Stimulated activated naive CD8-positive, alpha-beta T cell treated with anti-CD3 and anti-CD28 coated beads, Interleukin-15, amount 100 ng/mL, for 72 hours (primary cell): ENCODE data around the gene ZNF22.

Experiments used
- ATAC-seq: fragments of 150-1000 bp; cut with Tn5 transposase; 2 replicates; pipeline ENCODE4 v1.10.0; 2021; ENCODE audit warnings: mild to moderate bottlenecking, moderate library complexity
- DNase-seq, 2 donors: peaks; one replicate each; pipeline ENCODE4 v3.0.0; 2021 to 2022
- H3K27ac Mint-ChIP-seq, 2 donors: one replicate each; pipeline ENCODE4 v1.8.0; 2022; ENCODE audit warnings: mild to moderate bottlenecking in 2 of 2, mixed read lengths in 2 of 2, moderate library complexity in 2 of 2
- H3K27me3 Mint-ChIP-seq: one replicate; pipeline ENCODE4 v1.8.0; 2022; ENCODE audit warnings: mixed read lengths
- H3K4me1 Mint-ChIP-seq: one replicate; pipeline ENCODE4 v1.8.0; 2022; ENCODE audit warnings: mild to moderate bottlenecking, mixed read lengths
- H3K4me3 Mint-ChIP-seq, 2 donors: one replicate each; pipeline ENCODE4 v1.8.0; 2022; ENCODE audit warnings: mild to moderate bottlenecking in 2 of 2, mixed read lengths in 2 of 2, moderate library complexity in 1 of 2
- H3K9me3 Mint-ChIP-seq, 2 donors: one replicate each; pipeline ENCODE4 v1.8.0; 2022; ENCODE audit warnings: mixed read lengths in 2 of 2

ZNF22 gene

GRCh38 chr10:44961230-44961571 lies 39.5 kb upstream of the ZNF22 start:
- no peak for ATAC-seq
- no peak for DNase-seq
- no peak overlapping the region for H3K4me3 Mint-ChIP-seq
- H3K27me3 Mint-ChIP-seq = peaks cover 8% of the 10 kb centered on the region
- no peak overlapping the region for H3K27ac Mint-ChIP-seq
- peaks cover 58% of the 10 kb centered on the region for H3K4me1 Mint-ChIP-seq
- H3K9me3 Mint-ChIP-seq = no peaks in the 10 kb centered on the region

- Mint-ChIP-seq H3K4me1 (peaks cover 57% of the 10 kb centered on the region), H3K27me3 (peaks cover 8% of the 10 kb centered on the region), H3K9me3 (no peaks in the 10 kb centered on the region), H3K27ac (no peak overlapping the region), H3K4me3 (no peak overlapping the region)
- ATAC-seq (no peak), DNase-seq (no peak)
Observed at GRCh38 chr10:44961931-44962750, 38.6 kb upstream of the ZNF22 start.

- Mint-ChIP-seq H3K9me3 (no peaks in the 10 kb centered on the region), H3K4me3 (no peak overlapping the region), H3K27me3 (peaks cover 8% of the 10 kb centered on the region), H3K27ac (peak overlapping the region in 1 of 2 donors; percentile 73), H3K4me1 (peaks cover 57% of the 10 kb centered on the region)
- DNase-seq (no peak), ATAC-seq (no peak)
Observed at GRCh38 chr10:44962870-44963738, 37.6 kb upstream of the ZNF22 start.

GRCh38 chr10:44963772-44964633 lies 36.7 kb upstream of the ZNF22 start:
- no peak overlapping the region for H3K4me3 Mint-ChIP-seq
- H3K9me3 Mint-ChIP-seq = no peaks in the 10 kb centered on the region
- no peak for ATAC-seq
- no peak for DNase-seq
- peak overlapping the region in 1 of 2 donors; percentile 37 for H3K27ac Mint-ChIP-seq
- H3K27me3 Mint-ChIP-seq = peaks cover 8% of the 10 kb centered on the region
- peaks cover 59% of the 10 kb centered on the region for H3K4me1 Mint-ChIP-seq

- peaks cover 61% of the 10 kb centered on the region for H3K4me1 Mint-ChIP-seq
- H3K27ac Mint-ChIP-seq = no peak overlapping the region
- peaks cover 8% of the 10 kb centered on the region for H3K27me3 Mint-ChIP-seq
- no peak overlapping the region for H3K4me3 Mint-ChIP-seq
- DNase-seq (no peak), ATAC-seq (no peak)
- H3K9me3 Mint-ChIP-seq = no peaks in the 10 kb centered on the region
Observed at GRCh38 chr10:44965104-44965503, 35.6 kb upstream of the ZNF22 start.

- peak; percentile 62 for ATAC-seq
- peak overlapping the region in 1 of 2 donors; percentile 70 for H3K27ac Mint-ChIP-seq
Observed at GRCh38 chr10:44965651-44966097, 35.0 kb upstream of the ZNF22 start.

GRCh38 chr10:44966129-44966815 lies 34.5 kb upstream of the ZNF22 start:
- Mint-ChIP-seq H3K27ac (peak overlapping the region in 1 of 2 donors; percentile 65), H3K9me3 (no peaks in the 10 kb centered on the region), H3K4me1 (peaks cover 53% of the 10 kb centered on the region), H3K4me3 (peak overlapping the region; percentile 49 to 61), H3K27me3 (no peaks in the 10 kb centered on the region)
- ATAC-seq (no peak), DNase-seq (no peak)

More at GRCh38 chr10:44965651-44966097, 35.0 kb upstream of the ZNF22 start:
- peak in 1 of 2 donors; percentile 27 for DNase-seq
- Mint-ChIP-seq H3K4me1 (peaks cover 55% of the 10 kb centered on the region), H3K9me3 (no peaks in the 10 kb centered on the region), H3K27me3 (peaks cover 2% of the 10 kb centered on the region), H3K4me3 (peak overlapping the region; percentile 49 to 61)

GRCh38 chr10:44966816-44967509 lies 33.8 kb upstream of the ZNF22 start:
- no peak for DNase-seq
- Mint-ChIP-seq H3K27me3 (no peaks in the 10 kb centered on the region), H3K27ac (no peak overlapping the region), H3K4me1 (peaks cover 53% of the 10 kb centered on the region), H3K9me3 (no peaks in the 10 kb centered on the region), H3K4me3 (no peak overlapping the region)
- no peak for ATAC-seq

- ATAC-seq (peak; percentile 17), DNase-seq (no peak)
- H3K27ac Mint-ChIP-seq = peak overlapping the region; percentile 44 to 74
- no peaks in the 10 kb centered on the region for H3K27me3 Mint-ChIP-seq
- peaks cover 52% of the 10 kb centered on the region for H3K4me1 Mint-ChIP-seq
- H3K4me3 Mint-ChIP-seq = peak overlapping the region; percentile 27 to 46
- H3K9me3 Mint-ChIP-seq = no peaks in the 10 kb centered on the region
Observed at GRCh38 chr10:44967616-44968015, 33.1 kb upstream of the ZNF22 start.

GRCh38 chr10:44968091-44968490 lies 32.6 kb upstream of the ZNF22 start:
- peaks cover 52% of the 10 kb centered on the region for H3K4me1 Mint-ChIP-seq
- H3K27ac Mint-ChIP-seq = peak overlapping the region in 1 of 2 donors; percentile 74
- ATAC-seq = peak; percentile 47
- H3K27me3 Mint-ChIP-seq = no peaks in the 10 kb centered on the region
- no peaks in the 10 kb centered on the region for H3K9me3 Mint-ChIP-seq
- H3K4me3 Mint-ChIP-seq = peak overlapping the region; percentile 27 to 46
- peak in 1 of 2 donors; percentile 24 for DNase-seq

GRCh38 chr10:44968500-44969400 lies 32.0 kb upstream of the ZNF22 start:
- Mint-ChIP-seq H3K27ac (peak overlapping the region in 1 of 2 donors; percentile 59), H3K9me3 (no peaks in the 10 kb centered on the region), H3K4me1 (peaks cover 59% of the 10 kb centered on the region), H3K4me3 (peak overlapping the region; percentile 27 to 34), H3K27me3 (no peaks in the 10 kb centered on the region)
- DNase-seq = peak in 1 of 2 donors; percentile 45
- ATAC-seq = peak; percentile 69

GRCh38 chr10:44969854-44970253 lies 30.9 kb upstream of the ZNF22 start:
- Mint-ChIP-seq H3K4me3 (no peak overlapping the region), H3K27me3 (no peaks in the 10 kb centered on the region), H3K9me3 (no peaks in the 10 kb centered on the region), H3K27ac (no peak overlapping the region), H3K4me1 (peaks cover 66% of the 10 kb centered on the region)
- ATAC-seq = no peak
- DNase-seq = no peak

- no peaks in the 10 kb centered on the region for H3K9me3 Mint-ChIP-seq
- DNase-seq (no peak), ATAC-seq (no peak)
- no peaks in the 10 kb centered on the region for H3K27me3 Mint-ChIP-seq
- peaks cover 60% of the 10 kb centered on the region for H3K4me1 Mint-ChIP-seq
- H3K4me3 Mint-ChIP-seq = no peak overlapping the region
- no peak overlapping the region for H3K27ac Mint-ChIP-seq
Observed at GRCh38 chr10:44970812-44971395, 29.8 kb upstream of the ZNF22 start.
